ENCODE results near the gene ADAM29. TPM values are rescaled to one million over a fixed set of nuclear protein-coding genes. Genes with fewer than 3 reads are reported as not detected.

The ADAM29 gene
- total RNA-seq, 5 donors from 2014 or later (not counting 1 experiment from before 2014, with no cell fraction given) = not detected

Other genes with a start within 250 kb of the ADAM29 start
- not detected for gene GLRA3, start 89.1 kb upstream of the ADAM29 start, total RNA-seq

All from T-cell (primary cell).